Activated CD4-positive, CD25-positive, alpha-beta regulatory T cell treated with anti-CD3 and anti-CD28 coated beads, Interleukin-2, amount 50 U/mL, for 72 hours (primary cell): Measurements from ENCODE around the gene ARL15.

Experiments used
- DNase-seq: peaks from one replicate; pipeline ENCODE4 v3.0.0; 2021

The ARL15 gene

DNA sequence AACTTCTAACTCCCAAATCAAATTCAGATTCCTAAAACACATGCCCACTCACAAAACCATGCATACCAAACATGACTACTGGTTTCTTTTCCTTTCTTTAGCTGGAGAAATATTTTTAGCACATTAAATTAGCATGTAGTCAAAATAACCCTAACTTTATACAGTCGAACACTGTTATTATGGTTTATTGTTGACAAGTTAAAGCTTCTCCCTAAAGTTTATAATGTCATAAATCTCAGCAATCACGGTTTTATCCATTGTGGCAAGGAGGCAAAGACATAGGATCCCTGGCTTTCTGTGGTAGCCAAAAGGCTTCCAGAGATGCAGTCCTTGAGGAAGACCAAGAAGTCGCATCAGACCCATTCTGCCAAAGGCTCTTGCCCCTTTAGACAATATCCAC is 27.5 kb downstream of the ARL15 start:
- DNase-seq: no peak

DNA sequence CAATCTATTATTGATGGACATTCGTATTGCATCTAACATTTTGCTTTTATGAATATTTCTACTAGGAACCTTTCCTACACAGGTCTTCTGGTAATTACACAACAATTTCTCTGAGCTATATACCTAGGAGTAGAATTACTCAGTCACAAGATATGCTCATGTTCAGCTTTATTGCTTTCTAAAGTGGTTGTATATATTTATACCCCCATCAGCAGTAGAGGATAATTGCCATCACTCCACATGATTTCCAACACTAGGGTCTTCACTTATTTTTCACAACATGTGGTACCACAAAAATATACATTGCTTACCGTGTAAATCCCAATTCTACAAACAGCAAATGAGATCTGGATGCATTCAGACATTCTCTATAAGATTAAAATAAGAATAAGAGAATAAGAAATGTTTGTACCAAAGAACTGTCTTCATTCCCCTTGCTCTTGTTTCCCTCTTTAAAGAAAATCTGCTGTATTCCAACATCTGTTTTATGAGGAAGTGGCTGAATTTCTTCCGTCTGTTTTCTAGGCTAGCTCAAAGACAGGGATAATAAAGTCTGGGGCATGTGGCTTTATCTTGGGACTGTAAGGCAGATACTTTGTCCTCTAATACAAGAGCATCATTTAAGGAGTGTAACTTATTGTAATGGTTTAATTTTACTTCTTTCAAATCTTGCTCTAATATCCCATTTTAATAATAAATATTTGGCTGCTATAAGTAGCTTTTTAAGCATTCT is 28.2 kb downstream of the ARL15 start:
- DNase-seq: no peak

DNA sequence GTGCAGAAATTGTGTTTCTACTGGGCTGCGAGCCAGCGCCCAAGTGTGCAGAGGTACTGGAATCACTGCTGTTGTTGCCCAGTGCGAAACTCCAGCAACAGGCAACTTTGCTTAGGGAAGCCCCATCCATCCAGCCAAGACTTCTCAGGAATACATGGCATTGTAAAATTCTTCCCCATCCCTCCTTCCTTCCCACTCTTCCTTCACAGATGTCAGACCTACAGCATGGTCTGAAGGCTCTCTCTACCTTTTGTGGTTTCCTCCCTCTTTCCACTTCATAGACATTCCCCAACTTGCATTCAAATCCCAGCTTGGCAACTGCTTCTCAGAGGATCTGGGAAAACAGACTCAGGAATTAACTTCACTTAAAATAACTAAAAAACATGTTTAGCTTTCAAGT is 30.4 kb downstream of the ARL15 start:
- no peak for DNase-seq

DNA sequence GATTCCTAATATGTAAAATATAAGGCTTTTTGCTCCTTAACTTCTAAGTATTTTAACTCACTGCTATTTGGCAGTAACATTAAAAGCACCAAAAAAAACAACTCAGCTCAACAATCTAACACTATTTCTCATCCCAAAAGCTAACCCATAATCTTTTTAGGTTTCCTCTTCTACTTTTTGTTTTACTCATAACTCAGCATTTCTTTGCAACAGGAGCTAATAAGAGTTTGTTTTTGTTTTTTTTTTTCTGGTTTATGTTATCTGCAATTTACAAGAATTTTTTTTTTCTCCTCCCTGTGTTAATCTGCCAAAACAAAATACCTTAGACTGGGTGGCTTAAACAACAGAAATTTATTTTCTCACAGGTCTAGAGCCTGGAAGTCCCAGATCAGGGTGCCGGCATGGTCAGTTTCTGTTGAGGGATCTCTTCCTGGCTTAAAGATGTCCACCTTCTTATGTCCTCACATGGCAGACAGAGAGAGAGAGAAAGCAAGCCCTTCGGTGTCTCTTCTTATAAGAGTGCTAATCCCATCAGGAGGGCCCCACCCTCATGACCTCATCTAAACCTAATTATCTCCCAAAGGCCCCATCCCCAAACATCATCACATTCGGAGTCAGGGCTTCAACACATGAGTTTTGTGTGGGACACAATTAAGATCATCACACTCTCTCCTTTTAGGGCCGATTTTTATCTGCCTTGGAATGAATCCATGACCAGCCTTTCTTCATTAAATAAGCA is 31.2 kb downstream of the ARL15 start:
- no peak for DNase-seq

DNA sequence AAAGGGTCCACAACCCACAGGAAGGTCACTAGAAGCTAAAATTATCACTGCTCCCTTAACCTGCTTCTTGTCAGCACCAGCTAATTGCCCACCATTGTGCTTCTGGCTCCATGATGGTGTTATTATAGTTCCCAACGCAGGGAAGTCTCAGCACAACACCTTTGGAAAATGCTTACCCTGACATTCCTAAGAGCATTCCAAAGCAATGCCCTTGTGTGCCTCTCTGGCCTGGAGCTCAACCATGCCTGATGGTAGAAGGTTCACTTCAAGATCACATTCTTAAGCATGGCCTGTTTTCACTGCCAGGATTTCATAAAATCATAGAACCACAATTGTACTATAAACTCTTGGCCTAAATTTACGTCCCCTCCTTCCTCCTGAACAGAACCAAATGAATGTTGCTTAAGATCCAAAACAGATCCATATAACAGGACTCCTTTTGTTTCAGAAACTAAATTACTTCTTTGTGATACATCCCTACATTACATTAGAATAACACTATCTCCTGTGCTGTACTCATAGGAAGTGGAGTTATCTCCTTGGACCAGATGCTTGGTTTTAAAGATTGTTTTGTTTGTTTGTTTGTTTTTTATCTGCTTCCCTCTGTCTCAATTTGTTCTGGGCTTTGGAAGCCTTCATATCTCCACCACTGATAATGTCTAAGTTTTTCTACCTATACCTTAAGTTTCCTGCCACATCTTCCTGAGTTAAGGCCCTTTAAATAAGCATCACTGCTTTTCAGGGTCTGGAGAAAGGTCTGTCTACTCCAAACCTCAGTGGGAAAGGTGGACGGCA is 32.1 kb downstream of the ARL15 start:
- DNase-seq: no peak

DNA sequence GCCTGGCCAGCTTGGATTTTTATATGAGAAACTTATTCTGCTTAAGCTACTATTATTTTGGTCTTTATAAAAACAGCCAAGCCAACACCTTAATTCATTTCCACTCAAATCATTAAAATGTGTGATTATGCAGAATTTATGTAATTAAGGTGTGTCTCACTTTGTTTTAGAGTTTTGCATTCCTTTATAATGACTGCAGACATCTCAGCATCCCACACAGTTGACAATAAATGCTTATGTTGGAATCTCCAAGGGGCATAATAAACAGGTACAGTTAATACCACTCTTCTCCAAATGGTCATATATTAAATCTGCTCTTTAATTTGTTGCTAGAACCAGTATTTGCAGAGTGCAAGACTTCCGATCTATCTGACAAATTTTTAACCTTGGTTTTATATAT is 34.3 kb downstream of the ARL15 start:
- DNase-seq: no peak

DNA sequence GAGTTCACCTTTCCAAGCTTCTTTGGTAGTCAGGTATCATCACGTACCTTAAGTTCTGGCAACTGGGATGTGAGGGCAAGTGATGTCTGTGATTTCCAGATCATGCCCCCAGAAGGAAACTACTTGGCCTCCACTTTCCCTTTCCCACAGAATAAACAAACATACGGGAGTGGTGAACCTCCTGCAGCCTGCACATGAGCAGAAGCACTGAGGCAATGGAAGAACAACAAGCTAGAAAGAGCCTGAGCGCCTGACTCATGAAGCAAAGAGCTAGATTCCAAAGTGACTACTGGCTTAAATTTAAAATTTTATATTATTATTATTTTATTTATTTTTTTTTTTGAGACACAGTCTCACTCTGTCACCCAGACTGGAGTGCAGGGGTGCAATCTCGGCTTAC is 35.0 kb downstream of the ARL15 start:
- DNase-seq: no peak

DNA sequence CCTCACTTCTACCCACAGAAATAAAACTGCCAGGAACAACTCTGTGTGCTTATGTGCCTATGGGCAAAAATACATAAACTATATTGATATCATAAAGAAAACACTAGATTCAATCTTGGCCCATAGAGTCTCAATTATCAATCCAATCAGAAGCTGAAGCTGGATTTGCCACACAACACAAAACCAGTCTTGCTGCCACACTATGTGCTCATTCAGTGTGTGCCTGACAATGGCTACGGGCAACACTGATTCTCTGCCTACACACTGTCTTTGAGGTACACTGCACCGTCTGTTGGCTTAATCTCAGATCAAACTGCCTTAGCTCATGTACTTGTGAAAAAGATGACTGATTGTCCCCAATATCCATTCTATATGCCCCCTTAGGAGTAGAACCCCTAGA is 35.4 kb downstream of the ARL15 start:
- no peak for DNase-seq

DNA sequence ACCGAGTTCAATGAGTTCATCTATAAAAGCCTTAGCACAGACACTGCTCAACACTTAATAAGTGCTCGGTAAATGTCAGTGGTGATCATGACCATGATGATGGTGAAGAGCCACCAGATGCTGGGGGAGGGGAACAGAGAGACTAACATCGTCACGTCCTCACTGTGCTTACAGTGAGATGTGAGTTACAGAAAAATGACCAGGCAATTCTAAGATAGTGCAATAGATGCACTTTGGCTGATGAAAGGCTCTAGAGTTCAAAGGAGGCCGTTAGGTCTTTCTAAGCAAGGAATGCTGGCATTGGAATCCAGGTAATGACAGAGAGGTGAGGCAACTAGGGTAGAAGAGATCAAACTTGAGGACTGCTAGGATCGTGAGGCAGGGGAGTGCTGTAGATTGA is 36.7 kb downstream of the ARL15 start:
- DNase-seq: no peak

DNA sequence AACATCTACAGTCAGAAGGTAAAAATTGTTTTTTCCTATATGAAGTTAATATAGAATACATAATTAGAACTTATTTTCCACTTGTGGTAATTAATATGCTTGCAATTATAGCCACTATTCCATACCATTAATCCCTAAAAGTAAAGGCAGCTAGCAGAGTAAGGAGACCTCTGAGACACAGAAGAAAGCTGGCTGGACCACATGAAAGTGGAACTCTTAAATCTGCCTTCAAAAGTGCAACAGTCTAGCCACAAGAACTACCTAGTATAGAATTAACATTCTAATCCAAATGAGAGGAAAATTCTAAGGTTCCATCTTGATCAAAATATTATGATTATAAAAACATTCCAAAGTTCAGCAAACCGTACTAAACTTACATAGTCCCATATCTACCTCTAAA is 37.6 kb downstream of the ARL15 start:
- DNase-seq: no peak

DNA sequence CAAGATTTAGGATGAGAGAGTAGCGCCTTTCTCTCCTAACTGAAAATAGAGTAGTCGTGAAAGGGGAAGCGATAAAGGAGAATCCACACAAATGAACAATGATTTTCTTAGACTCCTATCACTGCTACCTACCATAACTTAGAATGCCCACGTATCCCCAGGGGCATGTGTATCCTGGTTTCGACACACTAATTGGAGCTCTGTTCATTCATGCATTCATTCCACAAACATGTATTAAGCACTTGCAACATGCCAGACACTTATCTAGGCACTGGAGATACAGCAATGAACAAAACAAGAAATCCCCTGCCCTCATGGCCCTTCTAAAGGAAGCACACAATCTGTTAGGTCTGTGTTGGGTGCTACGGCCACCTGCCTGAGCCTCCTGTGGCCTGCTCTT is 40.0 kb downstream of the ARL15 start:
- DNase-seq: no peak

DNA sequence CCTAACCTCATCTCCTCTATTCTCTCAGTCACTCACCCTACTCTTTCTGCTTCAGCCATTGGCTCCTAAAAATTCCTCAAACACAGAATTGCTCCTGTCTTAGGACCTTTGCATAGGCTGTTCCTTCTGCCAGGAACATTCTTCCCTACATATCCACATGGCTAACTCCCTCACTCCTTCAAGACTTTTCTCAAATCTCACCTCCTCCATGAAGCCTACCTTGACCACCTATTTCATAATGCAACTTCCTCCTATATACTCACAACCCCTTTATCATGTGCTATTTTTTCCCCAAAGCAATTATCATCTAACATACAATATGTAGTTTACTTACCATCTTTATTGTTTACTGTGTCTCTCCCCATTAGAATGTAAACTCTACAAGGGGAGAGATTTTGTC is 45.8 kb downstream of the ARL15 start:
- no peak for DNase-seq

DNA sequence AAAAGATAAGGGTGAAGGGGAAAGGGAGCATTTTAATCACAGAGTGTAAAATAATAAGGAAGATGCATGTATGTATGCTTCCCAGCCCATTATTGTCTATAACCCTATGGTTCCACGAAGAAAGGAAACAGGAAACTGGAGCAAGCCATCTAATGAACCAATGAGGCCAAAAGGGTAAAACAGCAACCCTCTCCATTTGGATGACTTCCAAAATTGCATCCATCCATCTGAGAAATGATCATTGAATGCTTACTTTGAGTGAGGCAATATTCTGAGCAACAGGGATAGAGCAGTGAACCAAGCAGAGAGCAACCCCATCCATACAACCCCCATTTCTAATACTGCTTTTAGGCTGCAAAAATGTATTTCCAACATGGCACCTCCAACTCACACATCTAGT is 46.9 kb downstream of the ARL15 start:
- no peak for DNase-seq

DNA sequence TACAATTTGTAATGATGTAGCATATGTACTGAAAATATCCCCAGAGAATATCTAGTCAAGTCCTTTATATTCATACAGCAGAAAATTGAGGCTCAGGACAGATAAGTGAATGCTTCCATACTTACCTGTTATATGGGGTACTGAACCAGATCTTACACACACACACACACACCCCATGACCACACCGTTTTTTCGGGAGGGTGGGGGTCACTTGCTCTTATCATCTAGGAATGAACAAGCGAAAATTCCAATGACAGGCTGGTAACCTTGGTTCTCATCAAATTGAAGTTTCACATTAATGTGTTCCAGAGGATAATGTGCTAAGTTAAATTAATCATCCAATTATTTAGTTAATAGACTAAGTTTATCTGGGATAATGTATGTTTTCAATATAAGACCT is 48.8 kb downstream of the ARL15 start:
- no peak for DNase-seq

DNA sequence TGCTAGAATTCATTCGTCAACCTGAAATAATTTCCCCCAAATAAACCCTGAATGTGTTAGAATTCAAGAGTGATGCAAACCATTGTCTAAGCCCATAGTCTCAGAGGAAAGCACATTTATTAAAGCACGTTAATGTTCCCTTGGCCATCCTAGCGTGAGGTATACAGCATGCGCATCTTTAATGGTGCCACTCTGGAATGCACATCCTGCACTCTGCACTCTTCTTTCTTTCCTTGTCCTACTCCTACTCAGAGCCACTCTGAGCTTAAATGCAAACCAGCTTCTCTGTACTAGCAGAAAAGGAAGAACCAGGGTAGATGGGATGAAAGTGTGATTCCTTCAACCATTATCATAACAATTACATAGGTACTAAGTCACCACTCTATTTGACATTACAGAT is 50.4 kb downstream of the ARL15 start:
- no peak for DNase-seq

DNA sequence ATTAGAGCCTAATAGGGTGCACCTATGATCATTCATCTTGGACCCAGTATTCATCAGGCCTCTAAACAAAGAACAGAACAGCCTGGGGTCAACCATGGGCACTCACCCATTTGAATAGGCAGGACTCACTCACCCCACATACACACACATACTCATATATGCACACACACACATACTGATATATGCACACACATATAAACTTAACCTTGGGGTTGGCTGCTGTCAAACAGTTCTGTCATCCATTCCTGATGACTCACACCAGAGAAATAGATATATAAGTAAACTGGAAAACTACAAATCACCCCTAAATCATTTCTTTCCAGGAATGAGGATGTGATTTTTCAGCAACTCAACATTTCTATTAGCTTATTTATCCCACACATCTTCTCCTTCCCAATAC is 51.3 kb downstream of the ARL15 start:
- no peak for DNase-seq

DNA sequence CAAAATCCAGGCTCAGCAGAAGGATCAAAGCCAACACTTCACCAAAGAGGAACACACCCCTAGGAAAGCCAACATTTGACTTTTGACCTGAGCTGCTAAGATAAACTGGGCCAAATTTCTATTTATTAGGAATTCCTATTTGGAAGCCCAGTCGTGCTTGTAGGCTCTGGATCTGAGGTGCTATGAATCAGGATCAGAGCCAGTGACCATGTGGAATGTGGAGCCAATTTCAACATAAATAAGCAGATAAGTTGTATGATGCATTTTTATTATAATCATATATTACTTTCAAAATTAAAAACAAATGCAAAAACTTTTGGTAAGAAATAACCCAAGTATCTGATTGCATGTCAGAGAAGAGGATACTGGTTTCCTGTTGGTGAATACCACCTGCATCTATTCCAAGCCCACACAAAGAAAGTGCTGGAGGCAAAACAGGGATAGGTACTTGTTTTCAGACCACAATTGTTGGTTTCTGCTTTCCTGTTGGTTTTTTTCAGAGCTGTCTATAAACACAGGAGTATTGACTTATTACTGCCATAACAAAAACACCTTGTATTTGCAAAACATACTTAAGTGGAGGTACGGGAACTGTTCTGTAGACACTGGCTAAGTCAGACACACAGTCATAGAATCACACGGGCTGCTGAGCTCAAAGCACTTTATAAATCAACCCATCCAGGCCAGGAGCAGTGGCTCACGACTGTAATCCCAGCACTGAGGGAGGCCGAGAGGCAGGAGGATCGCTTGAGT is 52.8 kb downstream of the ARL15 start:
- no peak for DNase-seq

DNA sequence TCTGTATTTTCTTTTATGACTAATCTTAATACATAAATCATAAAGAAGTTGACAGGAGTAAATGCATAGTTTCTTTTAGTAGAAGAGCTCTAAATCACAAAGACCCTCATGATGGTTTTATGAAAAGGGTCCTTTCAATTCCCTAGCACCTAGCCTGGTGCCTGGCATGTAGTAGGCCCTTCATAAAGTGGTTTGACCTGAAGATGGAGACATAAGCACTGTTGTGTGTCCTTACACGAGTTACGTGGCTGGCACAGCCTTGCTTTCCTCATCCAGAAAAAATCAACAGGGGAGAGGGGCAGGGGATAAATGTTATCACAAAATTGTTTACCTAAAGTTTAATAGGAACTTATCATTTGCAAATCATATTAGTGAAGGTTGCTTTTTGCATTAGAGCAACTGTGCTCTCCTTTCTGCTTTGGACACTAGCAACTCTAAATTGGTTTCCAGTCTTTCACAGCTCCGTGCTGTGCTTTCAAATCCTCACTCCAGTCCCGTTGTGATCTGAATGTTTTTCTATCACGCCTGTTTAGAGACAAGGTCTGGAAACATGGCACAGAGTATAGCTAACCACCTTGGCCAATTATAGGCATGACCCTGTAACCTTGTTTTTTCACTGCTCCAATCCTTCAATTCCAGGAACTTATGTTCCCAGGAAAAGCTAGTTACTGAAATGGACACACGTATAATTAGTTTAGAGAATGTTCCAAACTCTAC is 55.7 kb downstream of the ARL15 start:
- no peak for DNase-seq

DNA sequence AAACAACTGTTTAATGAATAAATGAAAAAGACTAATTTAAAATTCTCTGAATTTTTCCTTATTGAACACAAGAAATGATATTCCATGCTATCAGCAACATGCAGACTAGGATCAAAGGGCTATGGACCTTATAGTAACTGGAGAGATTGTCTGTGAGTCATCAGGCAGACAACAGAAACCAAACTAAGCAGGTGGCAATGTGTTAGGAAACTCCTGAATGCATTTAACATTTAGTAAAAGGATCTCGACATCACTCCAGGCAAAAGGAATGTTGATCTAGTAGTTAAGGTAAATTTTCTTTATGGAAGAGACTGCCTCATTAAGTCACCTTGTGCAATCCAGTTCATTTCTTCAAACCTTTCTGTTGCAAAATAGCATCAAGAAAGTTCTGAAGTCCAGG is 58.4 kb downstream of the ARL15 start:
- DNase-seq: no peak

DNA sequence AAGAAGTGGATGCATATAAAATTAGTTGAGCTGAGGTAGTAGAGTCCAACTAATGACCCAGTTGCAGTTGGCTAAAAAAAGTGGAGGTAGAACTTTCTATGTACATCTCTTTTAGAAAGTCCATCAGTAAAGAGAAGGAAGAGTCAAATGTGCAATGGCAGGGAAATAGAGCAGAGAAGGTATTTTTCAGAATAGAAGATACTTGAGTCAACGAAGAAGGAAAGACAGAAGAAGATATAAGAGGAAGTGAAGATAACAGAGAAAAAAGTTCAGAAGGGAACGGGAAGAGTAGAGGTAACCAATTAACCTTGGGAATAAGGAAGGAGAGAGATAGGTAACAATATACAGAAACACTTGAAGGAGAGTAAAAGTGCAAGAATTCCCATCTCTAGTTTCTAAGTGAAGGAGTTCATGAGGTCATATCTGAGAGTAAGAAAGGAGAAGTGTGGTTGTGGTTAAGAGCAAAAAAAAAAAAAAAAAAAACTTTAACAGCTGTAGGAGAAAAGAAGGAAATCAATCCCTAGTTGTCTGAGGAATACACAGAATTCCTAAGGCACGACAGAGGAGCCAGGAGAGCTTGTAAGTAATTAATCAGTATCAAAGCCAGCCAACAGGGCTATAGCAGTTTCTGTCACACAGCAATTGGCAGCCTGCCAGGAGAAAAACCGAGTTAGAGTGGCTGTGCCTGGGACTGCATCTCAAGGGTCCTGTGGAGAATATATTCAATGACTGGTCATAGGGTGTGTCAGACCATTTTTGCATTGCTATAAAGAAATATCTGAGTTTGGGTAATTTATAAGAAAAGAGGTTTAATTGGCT is 61.0 kb downstream of the ARL15 start:
- DNase-seq: no peak

DNA sequence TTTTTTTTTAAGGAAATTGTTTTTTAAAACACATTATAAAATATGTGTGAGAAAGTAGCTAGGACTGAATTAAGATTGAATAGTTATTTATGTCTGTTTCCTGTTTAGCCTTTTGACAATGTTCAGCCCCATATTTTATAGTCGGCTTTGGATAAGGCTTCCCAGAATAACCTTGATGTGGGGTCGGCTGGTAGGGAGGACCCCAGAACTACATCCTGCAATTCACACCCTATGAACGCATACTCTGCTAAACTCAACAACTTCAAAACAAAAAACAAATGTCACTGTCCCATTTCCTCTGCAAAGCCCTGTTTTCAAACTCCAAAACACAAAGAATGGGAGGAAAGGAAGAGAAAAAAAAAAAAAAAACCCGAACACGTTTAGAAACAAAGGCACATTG is 63.1 kb downstream of the ARL15 start:
- no peak for DNase-seq
